HG03575 (cell line): ENCODE results near the gene GNA12.
"Not testable (repeated sequence)": the region's sequence is repeated elsewhere in the genome, so short reads cannot be mapped to it uniquely, and the experiment has no call there.

Experiments
- ATAC-seq: cut with Tn5 transposase; IDR thresholded peaks from one replicate; pipeline ENCODE4 v1.9.1; 2021; ENCODE audit not compliant: unreplicated experiment, insufficient number of reproducible peaks, low FRiP score; ENCODE audit errors: extremely low read depth

The GNA12 gene

DNA sequence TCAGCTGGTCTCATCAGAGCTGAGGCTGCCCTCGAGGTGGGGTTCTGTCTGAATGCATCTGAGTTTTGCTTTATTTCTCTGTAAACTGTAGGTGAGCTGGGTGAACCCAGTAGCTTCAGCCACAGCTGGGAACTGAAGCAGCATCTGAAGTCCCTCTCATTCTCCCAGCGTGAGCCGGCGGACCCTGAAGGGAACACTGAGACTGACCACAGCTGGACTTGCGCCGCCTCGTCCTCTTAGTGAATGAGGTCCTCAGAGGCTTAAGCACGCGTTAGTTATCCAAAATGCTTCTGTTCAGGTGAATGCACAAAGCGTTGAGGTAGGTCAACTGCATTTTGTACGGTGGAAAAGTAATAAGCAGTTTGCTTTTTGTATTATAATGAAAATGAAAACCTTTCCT lies 79.5 kb downstream of the GNA12 start:
- no peak for ATAC-seq

DNA sequence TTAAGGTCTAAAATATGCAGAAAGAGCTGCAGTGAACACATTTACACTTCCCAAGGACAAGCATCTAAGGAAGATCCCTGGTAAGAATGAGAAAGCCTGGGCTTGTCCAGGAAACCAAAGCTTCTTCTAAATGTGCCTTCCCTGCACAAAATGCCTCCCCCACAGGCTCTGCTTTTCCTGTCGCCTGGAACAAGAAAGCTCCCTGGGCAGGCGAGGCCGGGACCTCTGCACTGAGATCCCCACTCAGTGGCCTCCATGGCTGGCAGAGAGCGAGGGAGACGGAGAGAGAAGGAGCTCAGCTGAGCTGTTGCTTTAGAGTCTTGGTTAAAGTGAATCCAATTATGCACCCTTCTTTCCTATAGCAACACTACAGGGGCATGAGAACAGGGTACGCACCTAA lies 80.5 kb downstream of the GNA12 start:
- no peak for ATAC-seq

DNA sequence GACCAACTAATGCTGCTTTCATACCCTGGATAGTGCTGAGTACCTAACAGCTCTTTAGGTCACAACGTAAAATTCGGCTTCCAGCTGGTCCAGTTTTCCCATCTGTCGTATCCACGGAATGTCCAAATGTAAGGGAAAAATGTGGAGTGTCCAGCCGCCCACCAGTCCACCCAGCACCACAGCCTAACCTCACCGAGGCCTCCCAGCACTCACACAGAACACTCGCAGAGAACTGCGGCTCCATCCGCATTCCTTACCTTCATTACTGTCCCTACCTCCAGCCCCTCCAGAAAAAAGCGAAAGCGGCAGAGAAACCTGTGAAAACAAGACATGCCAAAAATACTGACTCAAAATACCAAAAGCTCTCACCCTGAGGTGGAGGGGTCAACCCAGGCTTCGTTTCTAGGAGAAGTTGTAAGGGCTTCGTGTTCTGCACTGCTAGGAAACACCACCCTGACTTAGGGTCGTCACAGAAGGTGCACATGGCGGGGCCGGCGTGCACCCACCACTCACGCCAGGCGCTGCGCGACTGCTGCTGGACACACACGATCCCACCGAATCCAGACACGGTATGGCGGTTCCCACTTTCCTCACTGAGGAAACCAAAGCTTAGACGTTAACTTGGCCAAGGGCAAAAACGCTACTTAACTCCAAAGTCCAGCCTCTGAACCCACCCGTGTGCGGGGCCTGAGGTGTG lies 82.2 kb downstream of the GNA12 start:
- no peak for ATAC-seq

DNA sequence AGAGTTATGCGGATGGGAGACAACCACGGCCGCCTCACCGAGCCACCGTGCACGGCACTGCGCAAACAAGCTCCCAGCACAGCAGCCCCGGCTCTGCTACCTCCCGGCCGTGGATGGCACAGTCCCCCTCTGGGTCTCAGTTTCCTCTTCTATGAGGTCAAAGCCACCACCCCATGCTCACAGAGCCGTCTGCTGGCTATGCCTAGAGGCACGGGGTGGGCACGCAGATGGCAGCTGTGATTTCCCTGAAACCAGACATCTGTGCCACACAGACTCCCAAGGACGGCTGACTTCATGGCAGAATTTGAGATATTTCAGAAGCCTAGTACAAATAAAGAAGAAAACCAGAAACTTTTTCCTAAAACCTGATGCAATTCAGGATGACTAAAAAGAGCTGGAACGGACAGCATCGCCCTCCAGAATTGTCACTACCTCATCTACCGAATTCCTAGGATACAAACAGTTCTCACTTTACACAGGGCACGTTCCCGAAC lies 82.9 kb downstream of the GNA12 start:
- no peak for ATAC-seq

DNA sequence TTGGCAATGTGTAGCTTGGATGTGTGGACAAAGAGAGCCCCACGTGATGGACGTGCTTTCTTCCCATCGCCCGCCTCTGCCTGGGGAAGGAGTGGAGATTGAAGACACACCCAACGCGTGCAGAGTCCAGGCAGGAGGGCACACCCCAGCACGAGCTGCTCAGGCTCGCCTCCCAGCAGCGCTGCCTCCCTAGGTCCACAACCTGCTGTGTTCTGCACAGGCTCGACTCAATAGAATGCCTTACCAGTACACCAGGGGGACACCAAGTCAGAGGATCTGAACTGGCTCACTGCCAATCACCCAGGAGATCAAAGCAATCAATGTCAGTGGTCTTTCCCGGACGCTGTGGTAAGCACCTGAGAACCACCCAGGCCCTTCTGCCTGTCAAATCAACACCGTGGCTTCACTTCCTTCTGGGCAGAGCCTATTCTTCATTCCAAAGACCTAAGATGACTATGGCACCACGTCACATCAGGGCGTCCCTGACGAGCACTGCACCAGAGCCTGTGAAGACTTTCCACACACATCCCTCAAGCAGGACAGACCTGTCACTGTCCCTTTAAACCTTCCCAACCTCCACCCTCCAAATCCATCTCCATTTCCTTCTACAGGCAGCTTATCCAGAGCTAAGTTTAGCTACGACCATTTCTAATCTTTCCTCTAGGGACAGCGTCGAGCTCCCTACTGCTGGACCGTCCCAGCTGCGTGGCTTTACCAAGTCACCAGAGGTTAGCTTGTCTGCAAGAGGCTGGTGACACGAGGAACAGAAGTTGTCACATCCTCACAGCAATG lies 83.8 kb downstream of the GNA12 start:
- ATAC-seq, result no peak

DNA sequence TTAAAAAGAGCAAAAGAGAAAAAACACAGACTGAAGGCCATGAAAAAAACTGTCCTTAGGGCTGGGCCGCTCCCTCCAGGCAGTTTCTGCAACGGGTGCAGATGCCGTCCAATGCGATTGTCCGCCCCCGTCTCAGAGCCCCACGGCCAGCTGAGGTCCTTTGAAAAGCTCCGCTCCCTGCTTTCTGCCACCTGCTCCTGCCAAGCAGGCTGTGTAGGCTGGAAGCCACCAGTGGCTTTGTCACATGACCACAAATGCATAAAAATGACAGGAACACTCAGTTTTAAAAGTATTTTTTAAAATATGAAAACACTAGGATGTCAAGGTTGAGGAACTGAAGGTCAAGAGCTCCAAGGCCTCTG lies 84.4 kb downstream of the GNA12 start:
- no peak for ATAC-seq

DNA sequence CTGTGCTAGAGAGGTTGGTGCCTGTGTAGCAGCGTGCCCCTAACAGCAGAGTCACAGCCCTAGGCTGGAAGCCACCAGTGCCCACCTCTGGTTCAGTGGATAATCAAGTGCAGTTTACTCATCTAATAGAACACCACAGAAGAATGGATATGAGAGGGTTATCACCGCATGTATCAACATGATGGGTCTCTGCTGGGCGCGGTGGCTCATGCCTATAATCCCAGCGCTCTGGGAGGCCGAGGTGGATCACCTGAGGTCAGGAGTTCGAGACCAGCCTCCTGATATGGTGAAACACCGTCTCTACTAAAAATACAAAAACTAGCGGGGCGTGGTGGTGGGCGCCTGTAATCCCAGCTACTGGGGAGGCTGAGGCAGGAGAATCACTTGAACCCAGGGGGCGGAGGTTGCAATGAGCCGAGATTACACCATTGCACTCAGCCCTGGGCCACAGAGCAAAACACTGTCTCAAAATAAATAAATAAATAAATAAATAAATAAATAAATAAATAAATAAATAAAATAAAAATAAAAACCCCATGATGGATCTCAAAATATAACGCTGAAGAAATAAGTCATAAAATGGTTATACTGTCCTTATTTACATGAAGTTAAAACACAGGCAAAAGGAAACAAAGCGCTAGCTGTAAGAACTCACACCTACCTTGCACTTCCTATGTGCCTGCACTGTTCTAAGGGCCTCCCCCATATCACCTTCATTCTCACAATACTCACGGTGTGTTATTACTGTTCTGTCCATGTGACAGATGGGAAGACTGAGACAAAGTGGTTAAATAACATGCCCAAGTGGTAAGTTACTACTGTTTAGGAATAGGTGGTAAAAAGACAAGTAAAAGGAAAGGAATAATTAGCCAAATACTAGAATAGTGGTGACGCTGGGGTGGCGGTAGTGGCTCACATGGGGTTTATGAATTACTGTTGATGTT lies 85.2 kb downstream of the GNA12 start:
- ATAC-seq, result no peak

DNA sequence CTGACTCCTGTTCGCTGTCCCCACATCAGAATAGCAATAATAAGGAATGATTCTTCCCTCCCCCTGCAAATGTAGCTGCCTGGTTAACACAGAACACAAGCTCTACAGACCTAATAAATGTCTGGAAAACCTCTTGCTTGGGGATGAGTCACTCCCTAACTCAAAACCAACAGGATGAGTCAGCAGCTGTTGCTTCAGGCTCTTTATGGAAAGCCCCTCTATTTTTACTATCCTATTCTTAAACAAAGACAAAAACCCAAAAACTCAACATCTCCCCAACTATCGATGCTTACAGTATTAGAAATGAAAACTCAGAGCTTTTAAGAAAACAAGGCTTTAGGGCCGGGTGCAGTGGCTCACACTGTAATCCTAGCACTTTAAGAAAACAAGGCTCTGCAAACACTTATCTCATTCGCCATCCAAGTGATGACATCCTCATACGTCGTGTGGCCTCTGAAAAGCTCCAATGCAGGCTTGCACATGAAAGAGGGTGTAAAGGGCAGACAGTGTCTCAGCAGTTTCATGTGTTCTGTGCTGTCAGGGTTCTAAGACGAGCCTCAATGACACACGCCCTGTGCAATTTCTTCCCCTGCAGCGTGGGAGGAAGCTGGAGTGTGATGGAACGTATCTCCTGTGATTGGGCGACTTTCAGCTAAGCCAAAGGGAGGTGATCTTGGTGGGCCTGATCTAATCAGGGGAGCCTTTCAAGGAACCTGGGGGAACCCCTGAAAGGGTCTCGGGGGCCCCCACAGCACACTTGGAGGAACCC lies 86.0 kb downstream of the GNA12 start:
- ATAC-seq, result peak; percentile 67

DNA sequence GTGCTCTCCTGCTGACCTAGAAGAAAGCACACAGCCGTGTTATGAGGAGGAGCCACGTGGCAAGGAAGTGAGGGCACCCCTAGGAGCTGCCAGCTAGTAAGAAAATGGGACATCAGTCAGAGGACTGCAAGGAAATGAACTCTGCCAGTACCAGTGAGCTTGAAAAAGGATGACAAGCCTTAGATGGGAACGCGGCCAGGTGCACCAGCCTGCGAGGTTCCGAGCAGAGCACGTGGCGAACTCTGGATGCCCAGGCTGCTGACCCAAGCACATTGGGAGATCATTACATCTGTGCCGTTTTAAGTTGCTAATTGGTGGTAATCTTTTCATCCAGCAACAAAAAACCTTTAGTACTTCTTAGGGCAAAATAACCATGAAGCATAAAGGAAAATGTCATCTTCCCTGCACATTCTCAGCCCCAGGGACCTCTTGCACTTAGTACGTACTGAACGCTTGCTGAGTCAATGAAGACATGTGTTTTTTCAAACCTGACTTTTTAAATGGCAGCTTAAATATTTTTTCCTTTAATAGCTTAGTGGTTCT lies 86.7 kb downstream of the GNA12 start:
- no peak for ATAC-seq

DNA sequence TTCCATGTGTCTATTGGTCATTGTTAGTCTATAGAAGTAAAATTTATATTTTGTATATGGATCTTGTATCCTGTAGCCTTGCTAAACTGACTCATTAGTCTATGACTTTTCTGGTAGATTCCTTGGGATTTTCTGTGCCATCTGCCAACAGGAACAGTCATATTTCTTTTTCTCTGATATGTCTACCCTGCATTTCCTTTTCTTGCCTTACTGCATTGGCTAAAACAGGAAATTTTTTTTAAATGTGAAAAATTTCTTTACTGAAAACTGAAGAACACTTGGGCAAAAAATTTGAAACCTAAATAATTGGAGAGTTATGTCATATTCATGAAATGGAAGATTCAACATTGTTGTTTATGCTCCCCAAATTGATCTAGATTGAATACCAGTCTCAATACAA lies 88.6 kb downstream of the GNA12 start:
- no peak for ATAC-seq

DNA sequence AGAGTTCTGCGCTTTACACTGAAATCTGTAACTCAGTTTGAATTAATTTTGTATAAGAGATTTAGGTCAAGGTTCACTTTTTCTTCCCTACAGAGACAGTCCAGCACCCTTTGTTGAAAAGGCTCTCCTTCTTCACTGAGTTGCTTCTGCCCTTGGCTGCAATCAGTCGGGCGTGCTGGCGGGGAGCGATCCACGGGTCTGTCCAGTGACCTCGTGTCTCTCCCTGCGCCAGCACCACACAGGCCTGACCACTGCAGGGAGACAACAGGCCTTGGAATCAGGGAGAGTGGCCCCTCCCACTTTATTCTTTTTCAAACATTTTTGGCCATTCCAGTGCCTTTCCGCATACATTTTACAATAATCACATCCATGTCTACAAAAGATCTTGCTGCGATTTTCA lies 89.2 kb downstream of the GNA12 start:
- ATAC-seq, result no peak

DNA sequence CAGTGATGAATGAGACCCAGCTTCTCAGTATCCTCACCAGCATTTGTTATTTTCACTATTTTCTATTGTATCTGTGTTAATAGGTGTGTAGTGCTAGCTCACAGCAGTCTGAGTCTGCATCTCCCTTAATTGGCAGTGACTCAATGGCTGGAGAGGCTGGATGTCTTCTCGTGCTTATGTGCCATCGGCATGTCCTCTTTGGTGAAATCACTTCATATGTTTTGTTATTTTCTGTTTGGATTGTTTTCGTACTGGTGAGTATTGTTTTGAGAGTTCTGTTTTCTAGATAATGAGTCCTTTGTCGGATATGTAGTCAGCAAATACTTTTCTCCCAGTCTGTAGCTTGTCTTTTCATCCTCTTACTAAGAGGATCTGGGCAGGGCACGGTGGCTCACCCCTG lies 90.0 kb downstream of the GNA12 start:
- no peak for ATAC-seq

DNA sequence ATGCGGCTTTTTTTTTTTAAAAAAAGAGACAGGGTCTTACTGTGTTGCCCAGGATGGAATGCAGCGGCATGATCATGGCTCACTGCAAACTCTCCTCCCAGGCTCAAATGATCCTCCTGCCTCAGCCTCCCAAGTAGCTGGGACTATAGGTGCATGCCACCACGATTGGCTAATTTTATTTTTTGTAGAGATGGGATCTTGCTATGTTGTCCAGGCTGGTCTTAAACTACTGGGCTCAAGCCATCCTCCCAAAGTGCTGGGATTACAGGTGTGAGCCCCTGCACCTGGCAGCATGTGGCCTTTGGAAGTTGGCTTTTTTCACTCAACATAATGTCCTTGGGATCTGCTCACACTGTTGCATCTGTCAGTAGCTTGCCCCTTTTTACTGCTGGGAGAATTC lies 91.0 kb downstream of the GNA12 start:
- no peak for ATAC-seq

DNA sequence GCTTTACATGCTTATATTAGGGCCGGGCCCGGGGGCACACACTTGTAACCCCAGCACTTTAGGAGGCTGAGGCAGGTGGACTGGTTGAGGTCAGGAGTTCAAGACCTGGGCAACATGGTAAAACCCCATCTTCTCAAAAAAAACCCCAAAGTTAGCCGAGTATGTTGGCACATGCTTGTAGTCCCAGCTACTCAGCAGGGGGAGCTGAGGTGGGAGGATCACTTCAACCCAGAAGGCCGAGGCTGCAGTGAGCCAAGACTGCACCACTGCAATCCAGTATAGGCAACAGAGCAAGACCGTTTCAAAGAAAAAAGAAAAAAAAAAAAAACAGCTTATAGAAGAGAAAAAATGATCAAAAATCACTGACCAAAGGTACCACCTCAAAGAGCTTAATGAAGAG lies 93.0 kb downstream of the GNA12 start:
- ATAC-seq, result no peak

DNA sequence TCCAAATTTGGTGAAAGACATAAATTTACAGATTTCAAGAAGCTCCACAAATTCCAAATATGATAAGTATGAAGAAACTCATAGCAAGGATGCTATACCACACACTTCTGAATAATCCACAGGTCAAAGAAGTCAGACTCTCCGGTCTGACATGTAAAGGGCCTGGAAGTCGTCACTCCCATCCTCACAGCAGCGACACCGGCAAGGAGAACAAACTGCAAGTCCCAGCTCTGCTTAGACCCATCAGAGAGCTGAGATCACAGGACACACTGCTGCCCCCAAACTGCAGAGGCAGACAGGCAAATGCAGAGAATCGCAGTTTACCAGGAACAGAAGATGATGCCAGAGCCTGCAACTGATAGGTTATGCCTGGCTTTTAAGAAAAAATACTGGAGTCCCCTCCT lies 94.1 kb downstream of the GNA12 start:
- no peak for ATAC-seq

DNA sequence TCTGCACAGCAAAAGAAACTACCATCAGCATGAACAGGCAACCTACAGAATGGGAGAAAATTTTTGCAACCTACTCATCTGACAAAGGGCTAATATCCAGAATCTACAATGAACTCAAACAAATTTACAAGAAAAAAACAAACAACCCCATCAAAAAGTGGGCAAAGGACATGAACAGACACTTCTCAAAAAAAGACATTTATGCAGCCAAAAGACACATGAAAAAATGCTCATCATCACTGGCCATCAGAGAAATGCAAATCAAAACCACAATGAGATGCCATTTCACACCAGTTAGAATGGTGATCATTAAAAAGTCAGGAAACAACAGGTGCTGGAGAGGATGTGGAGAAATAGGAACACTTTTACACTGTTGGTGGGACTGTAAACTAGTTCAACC lies 95.4 kb downstream of the GNA12 start:
- not testable (repeated sequence) for ATAC-seq

DNA sequence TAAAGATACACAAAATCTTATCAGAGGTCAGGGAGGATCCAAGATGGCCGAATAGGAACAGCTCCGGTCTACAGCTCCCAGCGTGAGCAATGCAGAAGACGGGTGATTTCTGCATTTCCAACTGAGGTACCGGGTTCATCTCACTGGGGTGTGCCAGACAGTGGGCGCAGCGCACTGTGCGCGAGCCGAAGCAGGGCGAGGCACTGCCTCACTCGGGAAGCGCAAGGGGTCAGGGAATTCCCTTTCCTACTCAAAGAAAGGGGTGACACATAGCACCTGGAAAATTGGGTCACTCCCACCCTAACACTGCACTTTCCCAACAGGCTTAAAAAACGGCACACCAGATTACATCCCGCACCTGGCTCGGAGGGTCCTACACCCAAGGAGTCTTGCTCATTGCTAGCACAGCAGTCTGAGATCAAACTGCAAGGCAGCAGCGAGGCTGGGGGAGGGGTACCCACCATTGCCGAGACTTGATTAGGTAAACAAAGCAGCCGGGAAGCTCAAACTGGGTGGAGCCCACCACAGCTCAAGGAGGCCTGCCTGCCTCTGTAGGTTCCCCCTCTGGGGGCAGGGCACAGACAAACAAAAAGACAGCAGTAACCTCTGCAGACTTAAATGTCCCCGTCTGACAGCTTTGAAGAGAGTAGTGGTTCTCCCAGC lies 100.5 kb downstream of the GNA12 start:
- not testable (repeated sequence) for ATAC-seq
